Stimulated activated CD8-positive, alpha-beta memory T cell treated with anti-CD3 and anti-CD28 coated beads, Interleukin-2, amount 100 ng/mL, for 48 hours (primary cell): ENCODE measurements around the gene MXD4.
"Not testable (repeated sequence)": the region's sequence is repeated elsewhere in the genome, so short reads cannot be mapped to it uniquely, and the experiment has no call there.

Experiments used
- DNase-seq, 2 donors: peaks; one replicate each; pipeline ENCODE4 v3.0.0-alpha.2; 2020; ENCODE audit warnings: low read depth in 2 of 2

MXD4 gene

DNA sequence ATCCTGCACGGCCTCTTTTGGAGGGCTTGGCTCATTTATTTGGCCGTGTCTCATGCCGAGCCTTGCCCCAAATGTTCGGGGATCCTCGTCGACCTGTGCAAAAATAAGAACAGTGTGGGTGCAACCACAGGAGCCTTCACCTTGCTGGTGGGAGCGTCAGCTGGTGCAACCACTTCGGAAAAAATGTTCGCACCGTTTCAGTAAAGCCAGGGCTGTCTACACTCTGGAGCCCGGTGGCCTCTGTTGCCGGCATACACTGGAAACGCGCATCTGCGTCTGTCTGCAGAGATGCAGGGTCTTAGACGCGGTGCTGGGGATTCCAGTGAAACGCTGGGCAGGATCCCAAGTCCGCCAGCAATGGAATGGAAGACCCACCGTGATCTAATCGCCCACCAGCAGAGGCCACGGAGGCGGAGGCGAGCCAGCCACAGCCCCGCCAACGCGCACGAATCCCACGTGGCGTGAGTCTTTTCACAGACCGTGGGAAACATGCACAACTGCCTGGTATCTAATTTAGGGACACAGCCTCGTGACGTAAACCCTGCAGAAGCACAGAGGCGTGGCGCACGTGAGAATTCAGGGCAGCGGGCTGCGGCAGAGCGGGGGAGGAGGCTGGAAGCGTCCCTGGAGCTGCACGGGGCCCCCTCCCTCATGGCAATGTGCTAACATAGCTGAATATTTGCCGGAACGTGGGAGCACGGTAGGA is 13.8 kb upstream of the MXD4 start:
- DNase-seq, result no peak

- DNase-seq, result not testable (repeated sequence)
These were observed 13.1 kb upstream of the MXD4 start for GRCh38 chr4:2275044-2275397.

DNA sequence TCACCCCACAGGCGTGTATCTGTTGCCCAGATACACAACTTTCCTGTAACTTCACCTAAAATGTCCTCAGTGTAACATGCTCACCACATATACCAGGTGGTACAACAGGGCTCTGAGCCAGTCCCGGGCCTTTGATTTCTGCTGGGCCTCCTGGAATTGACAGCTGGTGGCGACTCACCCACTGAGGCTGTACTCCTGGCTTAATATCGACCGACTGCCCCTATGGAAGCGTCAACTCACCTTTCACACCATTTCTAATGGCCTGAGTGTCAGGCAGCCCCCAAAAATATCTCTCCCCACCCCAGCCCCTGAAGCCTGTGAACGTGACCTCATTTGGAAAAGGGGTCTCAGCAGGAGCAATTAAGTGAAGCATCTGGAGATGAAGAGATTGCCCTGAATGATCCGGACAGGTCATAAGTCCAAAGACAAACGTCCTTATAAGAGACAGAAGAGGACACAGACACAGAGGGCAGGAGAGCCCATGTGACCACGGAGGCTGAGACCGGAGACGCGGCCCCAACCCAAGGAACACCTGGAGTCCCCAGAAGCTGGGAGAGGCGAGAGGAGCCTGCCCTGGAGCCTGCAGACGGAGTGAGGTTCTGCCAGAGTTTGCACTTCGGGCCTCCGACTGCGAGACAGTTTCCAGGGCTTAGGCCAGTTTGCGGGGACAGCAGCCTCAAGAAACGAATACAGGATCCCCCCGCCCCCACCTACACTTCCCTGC is 12.6 kb upstream of the MXD4 start:
- DNase-seq, result no peak

- DNase-seq, result no peak
These were observed 11.9 kb upstream of the MXD4 start for GRCh38 chr4:2273657-2274319.

GRCh38 chr4:2273221-2273620 is 11.3 kb upstream of the MXD4 start:
- no peak for DNase-seq

GRCh38 chr4:2272828-2273120 is 10.9 kb upstream of the MXD4 start:
- DNase-seq, result no peak

GRCh38 chr4:2272026-2272827 is 10.3 kb upstream of the MXD4 start:
- no peak for DNase-seq

DNA sequence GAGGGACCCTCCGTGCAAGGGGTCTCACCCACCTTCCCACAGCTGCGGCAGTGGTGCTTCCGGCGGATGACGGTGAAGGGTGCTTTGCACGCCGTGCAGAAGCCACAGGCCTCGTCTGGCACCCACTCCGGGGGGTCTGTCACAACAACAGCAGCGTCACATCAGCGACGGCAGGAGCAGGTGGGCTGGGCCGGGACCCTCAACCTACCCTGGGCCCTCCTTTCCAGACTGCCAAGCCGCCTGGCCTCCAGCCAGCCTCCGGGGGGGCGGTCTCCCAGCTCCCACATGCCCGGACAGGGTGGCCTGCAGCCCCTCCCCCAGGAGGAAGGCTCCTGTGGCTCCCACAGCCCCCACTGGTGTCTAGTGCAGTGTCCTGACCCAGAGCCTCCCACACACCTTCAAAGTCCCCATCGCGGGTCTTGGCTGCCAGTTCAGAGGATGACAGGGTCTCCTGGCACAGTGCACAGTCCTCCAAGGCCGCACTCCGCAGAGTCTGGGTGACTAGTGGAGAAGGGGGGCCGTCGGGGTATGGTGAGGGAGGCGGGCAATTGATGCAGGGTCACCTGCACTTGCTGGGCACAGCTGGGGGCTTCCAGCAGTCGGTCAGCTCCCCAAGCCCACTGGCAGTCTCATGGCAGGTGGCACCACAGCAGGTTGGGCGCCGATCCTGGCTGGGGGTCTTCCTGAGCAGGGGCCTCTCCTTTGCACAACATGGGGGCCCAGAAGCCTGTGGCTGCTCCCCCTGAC is 9.5 kb upstream of the MXD4 start:
- no peak for DNase-seq

DNA sequence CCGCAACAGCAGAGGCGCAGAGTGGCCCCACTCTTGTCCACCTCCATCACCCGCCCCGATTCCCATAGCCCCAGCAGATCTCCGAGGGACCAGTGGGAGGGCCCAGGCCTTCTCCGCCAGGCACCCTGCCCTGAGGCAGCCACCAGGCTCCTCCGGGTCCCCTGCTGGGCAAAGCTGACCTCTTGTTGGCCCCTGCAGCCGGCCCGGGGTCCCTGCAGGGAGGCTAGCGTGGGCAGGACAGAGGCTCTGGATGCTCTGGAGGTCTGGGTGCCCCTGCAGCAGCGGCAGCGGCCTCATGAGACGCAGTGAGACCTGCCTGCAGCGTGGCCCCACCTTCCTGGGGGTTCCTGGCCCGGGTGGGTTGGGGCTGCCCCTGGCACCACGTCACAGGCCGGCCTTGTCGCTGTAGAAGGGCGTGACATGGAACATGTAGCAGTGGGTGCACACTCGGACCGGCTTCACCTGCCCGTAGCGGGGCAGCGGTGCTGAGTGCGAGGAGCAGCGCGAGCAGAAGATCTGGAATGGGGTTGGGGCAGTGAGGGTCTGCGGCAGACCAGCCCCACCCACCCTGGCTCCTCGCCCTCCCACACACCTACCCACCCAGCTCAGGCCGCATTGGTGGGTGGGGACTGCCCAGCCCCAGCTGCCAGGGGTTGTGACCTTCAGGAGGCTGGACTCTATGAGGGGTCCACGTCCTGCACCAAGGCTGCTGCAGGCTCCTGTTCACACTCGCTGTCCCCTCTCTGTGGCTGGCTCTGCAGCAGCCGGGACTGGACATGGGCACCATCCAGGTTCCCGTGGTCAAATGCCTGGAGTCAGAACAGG is 8.6 kb upstream of the MXD4 start:
- no peak for DNase-seq

GRCh38 chr4:2269618-2270163 is 7.8 kb upstream of the MXD4 start:
- DNase-seq, result no peak

DNA sequence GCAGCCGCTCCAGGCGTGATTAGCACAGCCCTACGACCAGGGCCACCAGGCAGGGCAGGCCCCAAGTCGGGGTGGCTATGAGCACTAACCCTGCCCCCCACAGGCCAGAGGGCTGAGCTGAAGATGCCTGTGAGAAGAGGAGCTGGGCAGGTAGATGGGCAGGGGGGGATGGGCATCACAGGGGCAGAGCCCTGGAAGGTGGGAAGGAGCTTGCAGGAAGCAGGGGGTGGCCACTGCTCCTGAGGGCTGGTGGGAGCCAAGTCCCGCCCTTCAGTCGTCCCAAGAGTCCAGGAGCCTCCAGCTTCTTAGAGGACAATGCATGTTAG is 7.3 kb upstream of the MXD4 start:
- no peak for DNase-seq

GRCh38 chr4:2268357-2269205 is 6.7 kb upstream of the MXD4 start:
- DNase-seq, result no peak

GRCh38 chr4:2267841-2268240 is 5.9 kb upstream of the MXD4 start:
- no peak for DNase-seq

DNA sequence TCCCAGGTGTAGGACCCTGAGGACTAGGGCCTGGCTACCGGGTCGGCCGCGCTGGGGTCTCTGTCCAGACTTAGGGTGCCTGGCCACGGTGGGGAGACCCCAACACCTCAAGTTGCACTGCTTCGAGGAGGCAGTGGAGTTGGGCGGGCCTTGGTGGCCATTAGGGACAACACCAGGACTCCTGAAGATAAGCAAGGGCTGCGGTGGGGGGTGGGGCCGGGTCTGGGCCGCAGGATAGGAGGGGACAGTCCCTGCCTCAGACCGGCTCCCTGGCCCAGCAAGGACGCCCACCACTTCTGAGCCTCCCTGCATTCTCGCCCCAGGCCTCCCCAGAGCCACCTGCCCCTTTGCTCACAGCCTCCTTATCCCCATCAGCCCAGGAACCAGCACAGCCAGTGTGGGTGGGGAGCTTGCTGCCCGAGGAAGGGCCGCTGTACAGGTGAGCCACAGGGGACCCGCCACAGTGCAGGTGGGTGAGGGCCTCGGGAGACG is 5.5 kb upstream of the MXD4 start:
- DNase-seq, result no peak

DNA sequence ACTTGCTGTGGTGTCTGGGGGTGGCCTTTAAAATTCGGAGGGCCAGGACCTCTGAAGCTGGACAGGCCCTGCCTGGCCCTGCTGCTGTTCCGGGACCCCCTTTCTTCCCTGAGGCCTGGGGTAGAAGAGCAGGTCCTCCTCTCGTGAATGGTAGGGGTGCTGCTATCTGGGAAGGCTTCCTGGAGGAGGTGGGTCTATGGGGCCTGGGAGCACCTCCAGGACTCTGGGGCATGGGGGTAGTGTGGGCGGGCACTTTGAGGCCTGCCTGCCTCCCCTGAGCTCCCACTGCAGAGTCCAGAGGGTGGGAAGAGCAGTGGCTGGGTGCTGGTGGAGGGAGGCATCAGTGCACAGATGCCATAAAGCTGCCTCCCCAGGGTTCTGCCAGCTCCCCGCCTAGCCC is 4.9 kb upstream of the MXD4 start:
- DNase-seq, result no peak

- no peak for DNase-seq
These were observed 4.3 kb upstream of the MXD4 start for GRCh38 chr4:2266181-2266580.

DNA sequence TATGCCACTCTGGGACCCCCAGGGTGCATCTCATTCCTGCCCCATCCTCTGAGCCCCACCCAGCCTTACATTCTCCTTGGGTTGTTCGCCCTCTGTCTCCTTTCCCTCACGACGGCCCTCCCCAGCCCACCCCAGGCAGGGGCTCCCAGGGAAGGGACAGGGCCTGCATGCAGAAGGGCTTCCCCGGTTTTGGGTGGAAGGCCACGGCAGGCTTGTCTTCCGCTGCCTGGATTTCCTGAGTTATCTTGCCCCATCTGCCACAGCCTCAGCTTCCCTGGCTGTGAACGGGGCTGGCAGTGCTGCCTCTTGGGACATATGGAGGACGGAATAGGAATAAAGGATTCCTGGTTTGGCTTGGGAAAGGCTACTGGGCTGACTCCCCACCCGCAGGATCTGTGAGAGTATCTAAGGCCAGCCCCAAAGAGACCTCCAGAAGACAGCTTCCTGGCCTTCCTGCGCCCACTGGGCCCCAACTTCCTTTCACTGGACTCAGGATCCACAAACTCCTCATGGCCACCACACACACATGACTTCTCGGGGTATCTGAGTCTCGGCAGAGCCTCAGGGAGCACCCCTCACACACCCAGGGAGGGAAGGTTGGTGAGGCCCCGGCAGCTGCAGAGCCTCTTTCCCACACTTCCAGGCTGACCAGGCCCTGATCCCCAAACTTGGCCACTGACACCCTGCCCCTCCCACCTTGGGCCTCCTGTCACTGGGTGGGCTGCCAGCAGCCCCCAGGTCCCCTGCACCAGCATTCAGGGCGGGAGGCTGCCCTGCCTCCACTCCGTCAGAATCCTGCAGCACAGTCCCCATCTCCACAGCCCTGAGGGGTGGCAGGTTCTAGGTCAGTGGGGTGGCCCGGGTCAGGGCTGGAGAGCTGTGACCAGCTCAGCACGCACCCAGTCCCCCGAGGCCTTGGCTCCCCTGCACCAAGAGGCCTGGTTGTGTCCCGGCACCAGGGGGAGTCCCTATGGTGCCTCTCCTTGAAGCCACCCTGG is 3.5 kb upstream of the MXD4 start:
- no peak for DNase-seq

- DNase-seq, result no peak
These were observed 2.7 kb upstream of the MXD4 start for GRCh38 chr4:2264481-2265041.
